A673 (cell line): ENCODE measurements around the gene TCF7L2. TPM values are rescaled to one million over a fixed set of nuclear protein-coding genes. Genes with fewer than 3 reads are reported as not detected.
A peak's percentile ranks its signal among the peaks of the same experiment; 100 is the strongest.

ENCODE experiments used
- BruUV-seq: library from RNA; stranded (reverse); fragments of 400-500 nt; replicated peaks from 2 replicates; lab custom pipeline; 2021; lab: Mats Ljungman, UMichigan
- CTCF ChIA-PET: fragments of 300-600 bp; sonication (Branson Sonifier 250); formaldehyde crosslinking; loops from one replicate; lab custom pipeline; 2022; ENCODE audit warnings: antibody characterized with exemption; lab: Charles Lee
- POLR2A ChIA-PET: fragments of 300-600 bp; sonication (Branson Sonifier 250); formaldehyde crosslinking; loops from one replicate; lab custom pipeline; 2022; ENCODE audit warnings: antibody characterized with exemption; ENCODE audit not compliant: low non-redundant PET; lab: Charles Lee
- DNase-seq: peaks from one replicate; pipeline ENCODE4 v3.0.0-alpha.2; 2015; ENCODE audit warnings: low spot score
- H3K27ac ChIP-seq: fragments of 200-600 bp; sonication (generic); 2 replicates; pipeline ENCODE4 v1.5.1; 2016; ENCODE audit warnings: mixed run types, low read depth, mild to moderate bottlenecking, mixed read lengths, antibody characterized with exemption, low read length; ENCODE audit not compliant: poor library complexity, severe bottlenecking
- H3K27me3 ChIP-seq: fragments of 200-600 bp; sonication (generic); replicated peaks from 2 replicates; pipeline ENCODE4 v1.6.1; 2017; ENCODE audit warnings: mixed run types, low read depth, mild to moderate bottlenecking, mixed read lengths, antibody characterized with exemption, low read length; ENCODE audit not compliant: insufficient read depth, poor library complexity
- H3K36me3 ChIP-seq: fragments of 200-600 bp; sonication (generic); 2 replicates; pipeline ENCODE4 v1.6.1; 2016; ENCODE audit warnings: mixed run types, mild to moderate bottlenecking, mixed read lengths, antibody characterized with exemption, low read length; ENCODE audit not compliant: insufficient read depth, poor library complexity, severe bottlenecking
- H3K4me1 ChIP-seq: fragments of 200-600 bp; sonication (generic); 2 replicates; pipeline ENCODE4 v1.6.1; 2017; ENCODE audit warnings: mixed run types, mild to moderate bottlenecking, mixed read lengths, antibody characterized with exemption, low read length; ENCODE audit not compliant: insufficient read depth, poor library complexity, severe bottlenecking
- H3K4me3 ChIP-seq: fragments of 200-600 bp; sonication (generic); 2 replicates; pipeline ENCODE4 v1.5.1; 2016; ENCODE audit warnings: low read depth, mixed run types, mild to moderate bottlenecking, mixed read lengths, low read length; ENCODE audit not compliant: poor library complexity, severe bottlenecking
- H3K9me3 ChIP-seq: fragments of 200-600 bp; sonication (generic); 2 replicates; pipeline ENCODE4 v1.6.1; 2016; ENCODE audit warnings: mixed run types, low read depth, mild to moderate bottlenecking, mixed read lengths, antibody characterized with exemption, low read length; ENCODE audit not compliant: poor library complexity, severe bottlenecking
- CTCF ChIP-seq: fragments of 300-800, 200-600 bp; sonication (generic); conservative IDR thresholded peaks from 2 replicates; pipeline ENCODE4 v1.5.1; 2017; ENCODE audit warnings: low read depth, mild to moderate bottlenecking, antibody characterized with exemption, low read length, moderate library complexity, mixed read lengths
- EZH2 ChIP-seq: fragments of 200-600 bp; sonication (generic); IDR thresholded peaks from 2 replicates; pipeline ENCODE4 v1.6.1; 2017; ENCODE audit warnings: borderline replicate concordance, low read depth, mild to moderate bottlenecking, mixed read lengths, antibody characterized with exemption, low read length; ENCODE audit not compliant: poor library complexity, severe bottlenecking
- intact Hi-C: fragments of 100-400 bp; cut with micrococcal nuclease; formaldehyde crosslinking; loops from one replicate; pipeline ENCODE4 v1.10.0; 2022; ENCODE audit not compliant: unreplicated experiment
- total RNA-seq: library from RNA; stranded (reverse); gene quantifications from 2 replicates; pipeline ENCODE4 v1.2.3, GENCODE V29; 2021

Gene TCF7L2
- total RNA-seq, 1 experiment from 2014 or later = 16.8 TPM

DNA sequence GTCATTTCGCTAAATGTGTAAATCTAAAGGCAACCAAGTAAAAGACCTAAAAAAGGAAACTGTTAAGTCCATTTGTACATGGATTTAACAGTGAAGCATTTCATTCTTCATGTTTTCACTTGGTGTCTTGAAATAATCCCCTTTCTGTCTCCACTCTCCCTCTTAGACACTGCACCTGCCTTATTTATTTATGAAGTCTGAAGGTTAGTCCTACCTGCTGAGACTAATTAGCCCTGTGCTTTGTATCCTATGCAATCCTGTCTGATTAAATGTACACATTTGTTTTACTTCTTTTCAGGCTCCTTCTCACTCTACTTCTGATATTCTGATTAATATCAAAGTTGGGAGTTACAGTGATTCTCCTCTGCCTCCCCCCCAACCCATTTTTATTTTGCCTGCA, 1.9 kb upstream of the TCF7L2 start:
- no peaks in the 10 kb centered on the region for H3K27me3 ChIP-seq
- POLR2A ChIA-PET = no interaction called here
- no peak for DNase-seq
- peaks cover 11% of the 10 kb centered on the region for H3K4me1 ChIP-seq
- TF ChIP-seq EZH2 (no peak), CTCF (no peak)
- no peak overlapping the region for H3K4me3 ChIP-seq
- H3K36me3 ChIP-seq = no peaks in the 10 kb centered on the region
- no TSS peak for BruUV-seq
- no peaks in the 10 kb centered on the region for H3K9me3 ChIP-seq
- H3K27ac ChIP-seq = no peak overlapping the region
- CTCF ChIA-PET = no interaction called here
- intact Hi-C loops = no loop called here

GRCh38 chr10:112949143-112949823, 764 bp upstream of the TCF7L2 start:
- ChIA-PET POLR2A (interaction anchor here (0.6 kb wide), 1 partner anchor 110 kb away, joined by 3 read pairs; no protein-coding TSS in a partner anchor), CTCF (interaction anchor here (0.7 kb wide), 1 partner anchor 70 kb away, joined by 3 read pairs; no protein-coding TSS in a partner anchor)
- no TSS peak for BruUV-seq
- no peak for TF ChIP-seq CTCF
- TF ChIP-seq EZH2 = no peak
- H3K9me3 ChIP-seq = no peaks in the 10 kb centered on the region
- no peaks in the 10 kb centered on the region for H3K27me3 ChIP-seq
- H3K36me3 ChIP-seq = no peaks in the 10 kb centered on the region
- no peak overlapping the region for H3K27ac ChIP-seq
- intact Hi-C loops = no loop called here
- no peak for DNase-seq
- peaks cover 21% of the 10 kb centered on the region for H3K4me1 ChIP-seq
- H3K4me3 ChIP-seq = peak overlapping the region; percentile 21

DNA sequence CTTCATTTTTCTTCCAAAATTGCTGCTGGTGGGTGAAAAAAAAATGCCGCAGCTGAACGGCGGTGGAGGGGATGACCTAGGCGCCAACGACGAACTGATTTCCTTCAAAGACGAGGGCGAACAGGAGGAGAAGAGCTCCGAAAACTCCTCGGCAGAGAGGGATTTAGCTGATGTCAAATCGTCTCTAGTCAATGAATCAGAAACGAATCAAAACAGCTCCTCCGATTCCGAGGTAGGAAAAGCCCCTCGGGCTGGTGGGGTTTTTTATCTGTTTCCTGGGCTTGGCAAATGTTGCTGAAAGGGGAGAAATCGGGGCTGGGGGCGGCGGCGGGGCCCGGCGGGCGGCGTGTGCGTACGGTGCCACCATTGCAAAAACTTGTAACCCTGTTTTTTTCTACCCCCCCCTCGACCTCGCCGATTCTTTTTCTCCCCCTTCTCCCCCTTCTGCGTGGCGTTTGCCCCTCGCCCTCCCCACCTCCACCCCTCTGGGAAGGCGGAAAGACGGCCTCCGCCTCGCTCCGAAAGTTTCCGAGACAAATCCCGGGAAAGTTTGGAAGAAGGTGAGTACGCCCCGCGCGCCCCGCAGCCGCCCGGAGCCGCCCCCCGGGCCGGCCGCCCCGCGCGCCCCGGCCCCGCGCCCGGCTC, 789 bp downstream of the TCF7L2 start:
- BruUV-seq = TSS peak; percentile 14
- peak overlapping the region; percentile 90 for H3K27ac ChIP-seq

More for the DNA sequence above, 789 bp downstream of the TCF7L2 start:
- intact Hi-C loops = no loop called here
- Histone ChIP-seq H3K4me3 (peak overlapping the region; percentile 63), H3K4me1 (peaks cover 37% of the 10 kb centered on the region), H3K36me3 (no peaks in the 10 kb centered on the region), H3K9me3 (no peaks in the 10 kb centered on the region), H3K27me3 (no peaks in the 10 kb centered on the region)
- POLR2A ChIA-PET = interaction anchor here (0.8 kb wide), 1 partner anchor 108 kb away, joined by 10 read pairs; no protein-coding TSS in a partner anchor
- DNase-seq = peak; percentile 69
- CTCF ChIA-PET = no interaction called here
- no peak for TF ChIP-seq EZH2
- no peak for TF ChIP-seq CTCF
